DOHH2 (cell line): Measurements from ENCODE around the gene TUBA8.

ENCODE experiments used
- H3F3A ChIP-seq: fragments of 200-600 bp; sonication (generic), shearing (Covaris generic); 2 replicates; pipeline ENCODE4 v1.6.0; 2016; ENCODE audit warnings: antibody characterized with exemption, mild to moderate bottlenecking; ENCODE audit not compliant: control insufficient read depth, insufficient read depth
- H3K27ac ChIP-seq: fragments of 200-600 bp; sonication (generic); 2 replicates; pipeline ENCODE4 v1.5.1; 2014; ENCODE audit warnings: low read depth, mild to moderate bottlenecking, low read length, moderate library complexity
- H3K27me3 ChIP-seq: fragments of 200-600 bp; sonication (generic); 2 replicates; pipeline ENCODE4 v1.6.1; 2014; ENCODE audit warnings: mild to moderate bottlenecking, low read length, mixed read lengths; ENCODE audit not compliant: control insufficient read depth
- H3K36me3 ChIP-seq: fragments of 200-600 bp; sonication (generic); 2 replicates; pipeline ENCODE4 v1.6.1; 2014; ENCODE audit warnings: mild to moderate bottlenecking, low read length, moderate library complexity, mixed read lengths; ENCODE audit not compliant: control insufficient read depth
- H3K4me1 ChIP-seq: fragments of 200-600 bp; sonication (generic); 2 replicates; pipeline ENCODE4 v1.6.1; 2014; ENCODE audit warnings: mild to moderate bottlenecking, low read length, mixed read lengths; ENCODE audit not compliant: control insufficient read depth
- H3K4me2 ChIP-seq: fragments of 200-600 bp; sonication (generic); 2 replicates; pipeline ENCODE4 v1.6.0; 2014; ENCODE audit warnings: mild to moderate bottlenecking, low read length, moderate library complexity
- H3K4me3 ChIP-seq: fragments of 200-600 bp; sonication (generic); 2 replicates; pipeline ENCODE4 v1.5.1; 2014; ENCODE audit warnings: mild to moderate bottlenecking, low read length, mixed read lengths
- H3K79me2 ChIP-seq: fragments of 200-600 bp; sonication (generic); 2 replicates; pipeline ENCODE4 v1.6.1; 2014; ENCODE audit warnings: mild to moderate bottlenecking, low read length, mixed read lengths; ENCODE audit not compliant: control insufficient read depth
- H3K9me2 ChIP-seq: fragments of 200-600 bp; sonication (generic); replicated peaks from 2 replicates; pipeline ENCODE4 v1.6.1; 2014; ENCODE audit warnings: mild to moderate bottlenecking, low read length, mixed read lengths; ENCODE audit not compliant: control insufficient read depth
- H3K9me3 ChIP-seq: fragments of 200-600 bp; sonication (generic); 2 replicates; pipeline ENCODE4 v1.6.1; 2014; ENCODE audit warnings: antibody characterized with exemption, low read length, mixed read lengths; ENCODE audit not compliant: control insufficient read depth, insufficient read depth
- H4K20me1 ChIP-seq: fragments of 200-600 bp; sonication (generic); 2 replicates; pipeline ENCODE4 v1.6.0; 2014; ENCODE audit warnings: low read depth, mild to moderate bottlenecking, antibody characterized with exemption, low read length, moderate library complexity; ENCODE audit not compliant: control insufficient read depth, insufficient read depth
- EZH2phosphoT487 ChIP-seq: fragments of 200-600 bp; sonication (generic); IDR thresholded peaks from 2 replicates; pipeline ENCODE4 v1.6.1; 2017; ENCODE audit warnings: borderline replicate concordance, mild to moderate bottlenecking, antibody characterized with exemption, low read length, moderate library complexity, mixed read lengths
- TF ChIP-seq, protein P1 (sequence below): fragments of 200-600 bp; sonication (generic); IDR thresholded peaks from one replicate; pipeline ENCODE4 v1.5.1; 2014; ENCODE audit warnings: antibody characterized with exemption, mild to moderate bottlenecking, low read depth, low read length; ENCODE audit not compliant: poor library complexity, severe bottlenecking

TUBA8 gene

DNA sequence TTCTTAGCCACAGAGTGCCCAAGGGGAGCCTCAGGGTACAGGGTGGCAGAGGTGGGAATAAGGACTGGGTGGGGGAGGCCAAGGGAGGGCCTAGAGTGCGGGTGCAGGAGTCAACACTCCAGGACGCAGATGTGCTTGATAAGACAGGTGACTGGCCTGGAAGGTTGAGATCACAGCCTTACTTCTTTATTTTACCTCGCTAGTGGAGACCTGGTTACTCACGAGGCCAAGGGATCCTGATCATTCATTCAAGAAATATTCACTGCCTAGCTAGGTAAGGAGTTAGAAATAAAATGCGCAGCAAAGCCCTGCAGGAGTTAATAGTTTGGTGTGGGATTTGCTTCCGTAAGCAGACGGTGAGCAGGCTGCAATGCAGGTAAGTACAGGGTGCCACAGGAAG, 46.0 kb upstream of the TUBA8 start:
- Histone ChIP-seq H3K27ac (no peak overlapping the region), H3K4me3 (no peak overlapping the region), H3K27me3 (no peaks in the 10 kb centered on the region), H3F3A (peaks cover 18% of the 10 kb centered on the region), H3K4me2 (no peak overlapping the region), H4K20me1 (no peaks in the 10 kb centered on the region), H3K36me3 (peaks cover 7% of the 10 kb centered on the region; the same call in 1 of the 2 replicates), H3K79me2 (no peaks in the 10 kb centered on the region), H3K4me1 (peaks cover 53% of the 10 kb centered on the region), H3K9me3 (no peaks in the 10 kb centered on the region), H3K9me2 (no peaks in the 10 kb centered on the region)
- TF ChIP-seq EZH2phosphoT487 = no peak
- TF ChIP-seq, protein P1, sequence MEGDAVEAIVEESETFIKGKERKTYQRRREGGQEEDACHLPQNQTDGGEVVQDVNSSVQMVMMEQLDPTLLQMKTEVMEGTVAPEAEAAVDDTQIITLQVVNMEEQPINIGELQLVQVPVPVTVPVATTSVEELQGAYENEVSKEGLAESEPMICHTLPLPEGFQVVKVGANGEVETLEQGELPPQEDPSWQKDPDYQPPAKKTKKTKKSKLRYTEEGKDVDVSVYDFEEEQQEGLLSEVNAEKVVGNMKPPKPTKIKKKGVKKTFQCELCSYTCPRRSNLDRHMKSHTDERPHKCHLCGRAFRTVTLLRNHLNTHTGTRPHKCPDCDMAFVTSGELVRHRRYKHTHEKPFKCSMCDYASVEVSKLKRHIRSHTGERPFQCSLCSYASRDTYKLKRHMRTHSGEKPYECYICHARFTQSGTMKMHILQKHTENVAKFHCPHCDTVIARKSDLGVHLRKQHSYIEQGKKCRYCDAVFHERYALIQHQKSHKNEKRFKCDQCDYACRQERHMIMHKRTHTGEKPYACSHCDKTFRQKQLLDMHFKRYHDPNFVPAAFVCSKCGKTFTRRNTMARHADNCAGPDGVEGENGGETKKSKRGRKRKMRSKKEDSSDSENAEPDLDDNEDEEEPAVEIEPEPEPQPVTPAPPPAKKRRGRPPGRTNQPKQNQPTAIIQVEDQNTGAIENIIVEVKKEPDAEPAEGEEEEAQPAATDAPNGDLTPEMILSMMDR = no peak

DNA sequence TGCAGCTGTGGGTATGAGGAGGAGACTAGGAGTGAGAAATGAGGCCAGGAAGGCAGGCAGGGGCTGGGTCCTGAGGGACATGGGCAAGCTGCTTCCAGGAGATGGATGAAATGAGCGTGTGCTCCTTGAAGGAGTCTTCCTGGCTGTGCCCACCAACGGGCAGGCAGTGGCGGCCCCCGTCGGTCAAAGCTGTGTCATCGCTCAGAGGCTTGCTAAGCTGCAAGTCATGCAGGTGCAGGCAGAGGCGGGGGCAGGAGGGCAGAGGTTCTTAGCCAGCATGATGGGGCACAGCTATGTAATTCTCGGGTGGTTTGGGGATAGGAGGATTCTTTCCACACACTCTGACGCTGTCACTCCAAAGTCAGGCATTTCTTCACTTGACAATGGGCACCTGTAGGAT, 45.4 kb upstream of the TUBA8 start:
- Histone ChIP-seq H3K9me3 (no peaks in the 10 kb centered on the region), H3K4me1 (peaks cover 59% of the 10 kb centered on the region), H3K36me3 (peaks cover 7% of the 10 kb centered on the region; the same call in 1 of the 2 replicates), H3F3A (peaks cover 20% of the 10 kb centered on the region), H3K79me2 (no peaks in the 10 kb centered on the region), H3K9me2 (no peaks in the 10 kb centered on the region), H3K4me2 (peak overlapping the region; percentile 76), H3K27ac (no peak overlapping the region), H4K20me1 (no peaks in the 10 kb centered on the region), H3K4me3 (peak overlapping the region; percentile 61), H3K27me3 (no peaks in the 10 kb centered on the region)
- no peak for TF ChIP-seq EZH2phosphoT487
- TF ChIP-seq, protein P1 = peak; percentile 26

DNA sequence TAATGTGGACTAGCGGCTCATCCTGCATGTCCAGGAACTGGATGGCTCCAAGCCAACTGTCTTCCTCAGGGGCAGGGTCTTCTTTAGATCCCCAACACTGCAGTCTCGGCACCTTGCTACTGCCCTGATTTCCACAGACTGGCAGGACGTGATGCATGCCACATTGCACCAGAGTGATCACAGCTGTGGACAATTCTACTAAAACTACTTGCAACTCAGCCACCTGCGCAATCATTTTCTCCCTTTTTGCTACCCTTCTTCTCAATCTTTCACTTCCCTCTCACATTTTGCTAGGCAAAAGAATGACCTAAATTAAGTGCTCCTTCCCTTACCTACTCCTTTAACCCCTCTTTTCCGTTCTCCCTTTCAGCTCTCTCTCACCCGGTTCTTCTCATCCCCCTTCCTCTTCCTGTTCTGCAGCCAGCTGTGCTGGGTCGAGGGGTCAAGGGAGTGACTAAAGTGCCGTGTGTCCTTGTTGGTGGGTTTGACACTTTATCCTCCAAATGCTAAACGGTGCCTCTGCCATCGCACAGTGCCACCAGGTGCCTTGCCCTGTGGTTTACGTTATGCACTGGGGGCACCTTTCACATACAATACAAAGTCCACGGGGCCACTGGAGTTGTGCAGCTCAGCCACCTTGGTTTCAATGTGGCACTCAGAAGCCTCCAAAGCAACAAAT, 44.3 kb upstream of the TUBA8 start:
- Histone ChIP-seq H3K4me3 (peak overlapping the region; percentile 61), H4K20me1 (no peaks in the 10 kb centered on the region), H3K9me3 (no peaks in the 10 kb centered on the region), H3K79me2 (no peaks in the 10 kb centered on the region), H3K36me3 (peaks cover 9% of the 10 kb centered on the region; the same call in 1 of the 2 replicates), H3F3A (peaks cover 21% of the 10 kb centered on the region), H3K9me2 (no peaks in the 10 kb centered on the region), H3K27me3 (no peaks in the 10 kb centered on the region), H3K4me1 (peaks cover 70% of the 10 kb centered on the region), H3K27ac (peak overlapping the region; percentile 49), H3K4me2 (peak overlapping the region; percentile 76)
- no peak for TF ChIP-seq EZH2phosphoT487
- TF ChIP-seq, protein P1 = no peak
